Liver (tissue), 9 donors: ENCODE measurements around the gene CAB39. TPM values are rescaled to one million over a fixed set of nuclear protein-coding genes. Genes with fewer than 3 reads are reported as not detected.

Experiments
- DNase-seq: peaks from one replicate; pipeline ENCODE4 v3.0.0-alpha.2; 2017; ENCODE audit warnings: low spot score
- H3K27ac ChIP-seq, 2 donors: one replicate each; pipeline ENCODE4 v1.7.0; 2013; ENCODE audit warnings: inconsistent platforms in 2 of 2, low read length in 2 of 2, control low read depth in 1 of 2, low read depth in 1 of 2, mild to moderate bottlenecking in 1 of 2
- H3K27me3 ChIP-seq, 4 donors: one replicate each; pipeline versions ENCODE4 v1.6.1 to v1.7.0; 2013; ENCODE audit warnings: low read length in 3 of 4, inconsistent platforms in 1 of 4, mild to moderate bottlenecking in 1 of 4, moderate library complexity in 1 of 4; ENCODE audit not compliant: control insufficient read depth in 4 of 4, insufficient read depth in 4 of 4
- H3K36me3 ChIP-seq, 4 donors: one replicate each; pipeline versions ENCODE4 v1.6.1 to v1.7.0; 2013; ENCODE audit warnings: low read length in 3 of 4, mild to moderate bottlenecking in 3 of 4, low read depth in 1 of 4, moderate library complexity in 1 of 4; ENCODE audit not compliant: control insufficient read depth in 4 of 4, insufficient read depth in 3 of 4
- H3K4me1 ChIP-seq, 4 donors: one replicate each; pipeline versions ENCODE4 v1.6.1 to v1.7.0; 2013; ENCODE audit warnings: low read length in 3 of 4, mild to moderate bottlenecking in 3 of 4, moderate library complexity in 1 of 4; ENCODE audit not compliant: control insufficient read depth in 4 of 4, insufficient read depth in 4 of 4
- H3K4me3 ChIP-seq, 3 donors: one replicate each; pipeline versions ENCODE4 v1.6.1 to v1.7.0; 2013; ENCODE audit warnings: low read length in 3 of 3, control low read depth in 1 of 3, low read depth in 1 of 3, mild to moderate bottlenecking in 1 of 3
- H3K9ac ChIP-seq, 2 donors: one replicate each; pipeline ENCODE4 v1.7.0; 2013; ENCODE audit warnings: low read length in 2 of 2, mild to moderate bottlenecking in 2 of 2, moderate library complexity in 2 of 2, control low read depth in 1 of 2, low read depth in 1 of 2
- H3K9me3 ChIP-seq, 4 donors: one replicate each; pipeline versions ENCODE4 v1.6.1 to v1.7.0; 2013; ENCODE audit warnings: low read length in 3 of 4; ENCODE audit not compliant: control insufficient read depth in 4 of 4
- CTCF ChIP-seq: fragments of 150-350 bp; IDR thresholded peaks from 2 replicates; pipeline ENCODE4 v1.5.1; 2017; ENCODE audit warnings: improper control_type of control experiment, low read depth, low read length; ENCODE audit not compliant: missing input control
- EGR1 ChIP-seq, 2 donors: IDR thresholded peaks; 2 replicates each; pipeline ENCODE4 v1.6.1; 2016 to 2018; ENCODE audit warnings: antibody characterized with exemption in 2 of 2, low read depth in 2 of 2
- FOXA1 ChIP-seq: IDR thresholded peaks from 2 replicates; pipeline ENCODE4 v1.6.1; 2016; ENCODE audit warnings: antibody characterized with exemption
- FOXA2 ChIP-seq: IDR thresholded peaks from 2 replicates; pipeline ENCODE4 v1.6.1; 2016; ENCODE audit warnings: antibody characterized with exemption
- GABPA ChIP-seq, 2 donors: IDR thresholded peaks in 1 of 2; conservative IDR thresholded peaks in 1 of 2; 2 replicates each; pipeline ENCODE4 v1.6.1; 2016; ENCODE audit warnings: antibody characterized with exemption in 2 of 2, mild to moderate bottlenecking in 1 of 2, moderate library complexity in 1 of 2
- HNF4A ChIP-seq, 2 donors: conservative IDR thresholded peaks; 2 replicates each; pipeline ENCODE4 v1.6.1; 2016; ENCODE audit warnings: antibody characterized with exemption in 2 of 2, mild to moderate bottlenecking in 2 of 2
- HNF4G ChIP-seq: IDR thresholded peaks from 2 replicates; pipeline ENCODE4 v1.6.1; 2016; ENCODE audit warnings: antibody characterized with exemption
- NR2F2 ChIP-seq: IDR thresholded peaks from 2 replicates; pipeline ENCODE4 v1.6.1; 2016; ENCODE audit warnings: antibody characterized with exemption
- RAD21 ChIP-seq, 2 donors: IDR thresholded peaks; 2 replicates each; pipeline ENCODE4 v1.6.1; 2016; ENCODE audit warnings: antibody characterized with exemption in 2 of 2, mild to moderate bottlenecking in 2 of 2
- RXRA ChIP-seq, 2 donors: IDR thresholded peaks; 2 replicates each; pipeline ENCODE4 v1.6.1; 2017 to 2018; ENCODE audit warnings: antibody characterized with exemption in 2 of 2, mild to moderate bottlenecking in 1 of 2
- SP1 ChIP-seq: IDR thresholded peaks from 2 replicates; pipeline ENCODE4 v1.6.1; 2018; ENCODE audit warnings: antibody characterized with exemption, mild to moderate bottlenecking
- TAF1 ChIP-seq: conservative IDR thresholded peaks from 2 replicates; pipeline ENCODE4 v1.6.1; 2016; ENCODE audit warnings: antibody characterized with exemption, mild to moderate bottlenecking
- YY1 ChIP-seq: IDR thresholded peaks from 2 replicates; pipeline ENCODE4 v1.6.1; 2016; ENCODE audit warnings: antibody characterized with exemption, mild to moderate bottlenecking
- ZBTB33 ChIP-seq: IDR thresholded peaks from 2 replicates; pipeline ENCODE4 v1.6.1; 2016; ENCODE audit warnings: antibody characterized with exemption
- WGBS: extraction: QIAGEN DNeasy Blood & Tissue Kit; methylation state at CpG from one replicate; pipeline ENCODE4 v1.1.7; 2013; 5-methylcytosine and 5-hydroxymethylcytosine counted together
- polyA plus RNA-seq, 2 donors: library from polyadenylated mRNA; stranded (reverse) in 1 of 2; unstranded in 1 of 2; fragments of 200-250 nt in 1 of 2; fragments of >200 nt in 1 of 2; fragmentation: Nextera tagmentation in 1 of 2; extraction: Ambion mirVana in 1 of 2; gene quantifications; one replicate each; pipeline versions ENCODE4 v1.2.1 to v1.2.3, GENCODE V29; 2013 to 2015
- total RNA-seq, 2 donors: library from RNA; depleted of rRNA; stranded (reverse); fragments of >200 nt; gene quantifications; one replicate each; pipeline ENCODE4 v1.2.3, GENCODE V29; 2014
- TF ChIP-seq, protein P1 (sequence below): IDR thresholded peaks from 2 replicates; pipeline ENCODE4 v1.6.1; 2016; ENCODE audit warnings: antibody characterized with exemption, mild to moderate bottlenecking
- TF ChIP-seq, protein P2 (sequence below): IDR thresholded peaks from 2 replicates; pipeline ENCODE4 v1.6.1; 2016; ENCODE audit warnings: antibody characterized with exemption
- TF ChIP-seq, protein P3 (sequence below): IDR thresholded peaks from 2 replicates; pipeline ENCODE4 v1.6.1; 2016; ENCODE audit warnings: antibody characterized with exemption
- donor health status: healthy.
- donor health status: healthy.
- donor health status: healthy.
- donor health status: healthy.
- donor health status: healthy.

The CAB39 gene
- total and polyA plus RNA-seq, 4 donors: 9.2 to 39.8 (median 26.5) TPM

- Histone ChIP-seq H3K4me1 (peaks cover 0 to 4% (median 1%) of the 10 kb centered on the region in 4 donors), H3K9me3 (no peaks in the 10 kb centered on the region), H3K27ac (no peak overlapping the region), H3K27me3 (no peaks in the 10 kb centered on the region), H3K4me3 (no peak overlapping the region), H3K36me3 (peaks cover 0 to 5% (median 2%) of the 10 kb centered on the region in 4 donors), H3K9ac (no peak overlapping the region)
- WGBS: 93% methylated on average over 4 of the region's 4 CpGs
- no peak for TF ChIP-seq YY1
- TF ChIP-seq FOXA1: no peak
- TF ChIP-seq, protein P1, sequence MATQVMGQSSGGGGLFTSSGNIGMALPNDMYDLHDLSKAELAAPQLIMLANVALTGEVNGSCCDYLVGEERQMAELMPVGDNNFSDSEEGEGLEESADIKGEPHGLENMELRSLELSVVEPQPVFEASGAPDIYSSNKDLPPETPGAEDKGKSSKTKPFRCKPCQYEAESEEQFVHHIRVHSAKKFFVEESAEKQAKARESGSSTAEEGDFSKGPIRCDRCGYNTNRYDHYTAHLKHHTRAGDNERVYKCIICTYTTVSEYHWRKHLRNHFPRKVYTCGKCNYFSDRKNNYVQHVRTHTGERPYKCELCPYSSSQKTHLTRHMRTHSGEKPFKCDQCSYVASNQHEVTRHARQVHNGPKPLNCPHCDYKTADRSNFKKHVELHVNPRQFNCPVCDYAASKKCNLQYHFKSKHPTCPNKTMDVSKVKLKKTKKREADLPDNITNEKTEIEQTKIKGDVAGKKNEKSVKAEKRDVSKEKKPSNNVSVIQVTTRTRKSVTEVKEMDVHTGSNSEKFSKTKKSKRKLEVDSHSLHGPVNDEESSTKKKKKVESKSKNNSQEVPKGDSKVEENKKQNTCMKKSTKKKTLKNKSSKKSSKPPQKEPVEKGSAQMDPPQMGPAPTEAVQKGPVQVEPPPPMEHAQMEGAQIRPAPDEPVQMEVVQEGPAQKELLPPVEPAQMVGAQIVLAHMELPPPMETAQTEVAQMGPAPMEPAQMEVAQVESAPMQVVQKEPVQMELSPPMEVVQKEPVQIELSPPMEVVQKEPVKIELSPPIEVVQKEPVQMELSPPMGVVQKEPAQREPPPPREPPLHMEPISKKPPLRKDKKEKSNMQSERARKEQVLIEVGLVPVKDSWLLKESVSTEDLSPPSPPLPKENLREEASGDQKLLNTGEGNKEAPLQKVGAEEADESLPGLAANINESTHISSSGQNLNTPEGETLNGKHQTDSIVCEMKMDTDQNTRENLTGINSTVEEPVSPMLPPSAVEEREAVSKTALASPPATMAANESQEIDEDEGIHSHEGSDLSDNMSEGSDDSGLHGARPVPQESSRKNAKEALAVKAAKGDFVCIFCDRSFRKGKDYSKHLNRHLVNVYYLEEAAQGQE: no peak
- no peak for TF ChIP-seq HNF4A (conservative IDR thresholded peaks at IDR 0.05)
- TF ChIP-seq RXRA (IDR thresholded peaks at IDR 0.05): no peak
- TF ChIP-seq ZBTB33: no peak
- no peak for TF ChIP-seq CTCF
- TF ChIP-seq EGR1 (IDR thresholded peaks at IDR 0.05; ENCODE audit: low read depth in 2 of 2): no peak
- TF ChIP-seq HNF4G: no peak
- TF ChIP-seq, protein P2, sequence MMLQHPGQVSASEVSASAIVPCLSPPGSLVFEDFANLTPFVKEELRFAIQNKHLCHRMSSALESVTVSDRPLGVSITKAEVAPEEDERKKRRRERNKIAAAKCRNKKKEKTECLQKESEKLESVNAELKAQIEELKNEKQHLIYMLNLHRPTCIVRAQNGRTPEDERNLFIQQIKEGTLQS: no peak
- TF ChIP-seq, protein P3, sequence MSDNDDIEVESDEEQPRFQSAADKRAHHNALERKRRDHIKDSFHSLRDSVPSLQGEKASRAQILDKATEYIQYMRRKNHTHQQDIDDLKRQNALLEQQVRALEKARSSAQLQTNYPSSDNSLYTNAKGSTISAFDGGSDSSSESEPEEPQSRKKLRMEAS: no peak
- TF ChIP-seq GABPA (IDR thresholded peaks at IDR 0.05 in 1 of 2, conservative IDR thresholded peaks at IDR 0.05 in 1 of 2): no peak
- no peak for TF ChIP-seq TAF1
- no peak for TF ChIP-seq RAD21 (IDR thresholded peaks at IDR 0.05)
- no peak for DNase-seq
Measured at GRCh38 chr2:230722207-230722885, 9.7 kb downstream of the CAB39 start.

GRCh38 chr2:230723363-230723762 is 10.7 kb downstream of the CAB39 start:
- no peak for DNase-seq
- 86% methylated on average over 2 of the region's 2 CpGs for WGBS
- H3K27ac ChIP-seq: no peak overlapping the region
- no peaks in the 10 kb centered on the region for H3K9me3 ChIP-seq
- H3K27me3 ChIP-seq: no peaks in the 10 kb centered on the region
- peaks cover 0 to 2% (median 0%) of the 10 kb centered on the region in 4 donors for H3K4me1 ChIP-seq
- peaks cover 2 to 5% (median 2%) of the 10 kb centered on the region in 4 donors for H3K36me3 ChIP-seq
- no peak overlapping the region for H3K4me3 ChIP-seq
- H3K9ac ChIP-seq: no peak overlapping the region
- TF ChIP-seq, protein P1: no peak
- TF ChIP-seq TAF1: no peak
- no peak for TF ChIP-seq RAD21 (IDR thresholded peaks at IDR 0.05)
- TF ChIP-seq NR2F2: no peak
- TF ChIP-seq, protein P2: no peak
- no peak for TF ChIP-seq SP1
- TF ChIP-seq ZBTB33: no peak
- no peak for TF ChIP-seq YY1
- no peak for TF ChIP-seq FOXA2
